ENCODE data around the gene SART3.

The SART3 gene

DNA sequence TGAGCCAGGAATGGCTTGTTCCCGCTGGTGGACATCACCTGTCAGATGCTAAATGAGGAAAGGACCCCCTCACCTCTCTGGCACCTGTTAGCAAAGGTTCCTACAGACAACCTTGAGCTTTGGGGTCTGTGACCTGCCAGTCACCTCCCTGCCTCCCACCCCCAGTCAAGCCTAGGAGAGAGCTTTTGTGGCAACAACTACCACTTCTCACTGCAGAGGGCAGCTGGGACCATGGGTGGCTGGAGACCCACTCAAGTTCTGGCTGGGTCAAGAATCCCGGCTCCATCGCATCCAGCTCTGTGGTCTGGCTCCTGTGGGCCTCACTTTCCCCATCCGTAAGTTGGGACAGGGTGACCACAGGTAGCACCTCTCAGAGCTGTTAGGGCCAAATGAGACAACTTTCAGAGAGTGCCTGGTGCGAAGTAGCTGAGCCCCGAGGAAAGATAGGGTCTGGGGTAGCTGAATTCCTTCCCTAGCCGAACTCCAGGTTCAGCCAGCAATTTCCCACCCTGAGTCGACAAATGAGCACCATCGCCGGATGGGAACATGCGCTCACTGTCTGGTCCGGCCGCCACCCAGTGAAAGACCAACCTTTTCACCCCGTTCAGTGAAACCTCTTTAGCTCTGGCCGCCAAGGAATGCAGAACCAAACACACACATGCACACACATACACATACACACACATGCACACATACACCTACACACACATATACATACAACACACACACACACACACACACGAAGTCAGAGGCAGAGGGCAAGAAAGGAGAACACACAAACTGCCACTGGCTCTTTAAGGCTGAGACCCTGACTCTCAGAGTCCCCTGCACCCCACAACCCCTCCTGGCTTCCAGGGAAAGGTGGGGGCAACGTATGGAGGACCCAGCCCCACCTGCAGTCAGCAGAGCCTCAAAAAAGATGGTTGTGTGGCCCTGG lies 35.0 kb upstream of the SART3 start:
- H3K18ac ChIP-seq (ENCODE audit: low read depth in 1 of 2, low read length in 2 of 2): peak overlapping the region; percentile 58 to 73
- H3K23ac ChIP-seq (ENCODE audit: low read length in 2 of 2): peak overlapping the region in 1 of 2 experiments; percentile 9
- H3K79me1 ChIP-seq (replicated peaks; ENCODE audit: low read length, poor library complexity, severe bottlenecking): no peaks in the 10 kb centered on the region
- H2BK12ac ChIP-seq (ENCODE audit: low read length in 2 of 2): peak overlapping the region in 1 of 2 experiments; percentile 33
- H3K27ac ChIP-seq (ENCODE audit: low read length, poor library complexity, severe bottlenecking): no peak overlapping the region
- H2AFZ ChIP-seq (ENCODE audit: low read depth, low read length): no peak overlapping the region
- no peak overlapping the region for H2BK5ac ChIP-seq (ENCODE audit: low read depth, low read length, poor library complexity, severe bottlenecking)
- DNase-seq: no peak
- H3K4me3 ChIP-seq (ENCODE audit: insufficient read depth in 1 of 2, low read depth in 1 of 2, low read length in 2 of 2): peak overlapping the region in 1 of 2 experiments; percentile 100
- peak overlapping the region; percentile 90 for H3K9ac ChIP-seq (ENCODE audit: low read length)
- peak overlapping the region; percentile 38 for H2BK15ac ChIP-seq (ENCODE audit: low read depth, poor library complexity, severe bottlenecking)
- H4K8ac ChIP-seq (ENCODE audit: low read length): peak overlapping the region; percentile 27
- peak overlapping the region; percentile 10 to 24 for H3K4ac ChIP-seq (ENCODE audit: low read depth in 1 of 2, low read length in 2 of 2)
- no peaks in the 10 kb centered on the region for H3K9me3 ChIP-seq (ENCODE audit: control insufficient read depth, low read length)
- H2BK120ac ChIP-seq (ENCODE audit: low read depth, low read length): peak overlapping the region; percentile 82
- WGBS: 76% methylated on average over 17 of the region's 17 CpGs
- peak overlapping the region in 1 of 2 experiments; percentile 45 for H3K14ac ChIP-seq (ENCODE audit: low read length in 2 of 2)
- peaks cover 2% of the 10 kb centered on the region for H3K4me1 ChIP-seq (ENCODE audit: control insufficient read depth, insufficient read depth, low read depth, low read length)
- peak overlapping the region; percentile 87 for H4K91ac ChIP-seq (ENCODE audit: low read length)
- H3K36me3 ChIP-seq (ENCODE audit: control insufficient read depth in 1 of 2, insufficient read depth in 2 of 2, low read depth in 1 of 2, low read length in 2 of 2): peaks cover 0 to 36% of the 10 kb centered on the region in 2 experiments
- no peaks in the 10 kb centered on the region for H3K27me3 ChIP-seq (ENCODE audit: control insufficient read depth in 1 of 2, insufficient read depth in 1 of 2, low read length in 2 of 2)
- no peak overlapping the region for H3K4me2 ChIP-seq (ENCODE audit: low read length, poor library complexity, severe bottlenecking)
- no peak overlapping the region for H2AK5ac ChIP-seq (ENCODE audit: low read length, severe bottlenecking)

DNA sequence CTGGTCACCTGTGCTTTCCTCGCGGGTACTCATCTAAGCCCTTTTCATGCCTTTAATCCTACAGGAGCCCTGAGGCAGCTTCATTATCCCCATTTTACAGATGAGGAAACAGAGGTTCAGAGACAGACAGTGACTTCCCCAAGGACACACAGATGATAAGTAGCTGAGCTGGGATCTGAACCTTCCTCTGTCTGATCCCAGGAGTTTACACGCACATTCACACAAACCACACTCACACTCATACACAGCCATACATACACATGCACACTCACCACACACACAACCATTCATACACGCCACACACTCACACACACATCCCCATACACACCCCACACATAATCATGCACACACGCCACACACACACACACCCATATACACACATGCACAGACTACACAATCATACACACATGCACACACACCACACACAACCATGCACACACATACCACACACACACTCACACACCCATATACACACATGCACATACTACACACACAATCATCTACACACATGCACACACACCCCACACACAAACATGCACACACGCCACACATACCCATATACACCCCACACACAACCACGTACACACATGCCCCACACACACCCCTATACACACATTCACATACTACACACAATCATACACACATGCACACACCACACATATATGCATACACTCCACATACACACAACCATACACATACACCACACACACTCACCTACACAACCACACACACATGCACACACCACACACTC lies 34.2 kb upstream of the SART3 start:
- H3K23ac ChIP-seq (ENCODE audit: low read length in 2 of 2): no peak overlapping the region
- H2BK5ac ChIP-seq (ENCODE audit: low read depth, low read length, poor library complexity, severe bottlenecking): no peak overlapping the region
- H3K14ac ChIP-seq (ENCODE audit: low read length in 2 of 2): peak overlapping the region in 1 of 2 experiments; percentile 1
- H3K9me3 ChIP-seq (ENCODE audit: control insufficient read depth, low read length): no peaks in the 10 kb centered on the region
- peaks cover 0 to 40% of the 10 kb centered on the region in 2 experiments for H3K36me3 ChIP-seq (ENCODE audit: control insufficient read depth in 1 of 2, insufficient read depth in 2 of 2, low read depth in 1 of 2, low read length in 2 of 2)
- no peak overlapping the region for H4K8ac ChIP-seq (ENCODE audit: low read length)
- H2BK15ac ChIP-seq (ENCODE audit: low read depth, poor library complexity, severe bottlenecking): peak overlapping the region; percentile 38
- 98% methylated on average over 7 of the region's 7 CpGs for WGBS
- peak overlapping the region in 1 of 2 experiments; percentile 33 for H2BK12ac ChIP-seq (ENCODE audit: low read length in 2 of 2)
- peak overlapping the region in 1 of 2 experiments; percentile 100 for H3K4me3 ChIP-seq (ENCODE audit: insufficient read depth in 1 of 2, low read depth in 1 of 2, low read length in 2 of 2)
- H2AK5ac ChIP-seq (ENCODE audit: low read length, severe bottlenecking): no peak overlapping the region
- H2BK120ac ChIP-seq (ENCODE audit: low read depth, low read length): no peak overlapping the region
- H2AFZ ChIP-seq (ENCODE audit: low read depth, low read length): no peak overlapping the region
- no peaks in the 10 kb centered on the region for H3K79me1 ChIP-seq (replicated peaks; ENCODE audit: low read length, poor library complexity, severe bottlenecking)
- H4K91ac ChIP-seq (ENCODE audit: low read length): peak overlapping the region; percentile 87
- peak overlapping the region; percentile 90 for H3K9ac ChIP-seq (ENCODE audit: low read length)
- no peak overlapping the region for H3K18ac ChIP-seq (ENCODE audit: low read depth in 1 of 2, low read length in 2 of 2)
- no peak overlapping the region for H3K4ac ChIP-seq (ENCODE audit: low read depth in 1 of 2, low read length in 2 of 2)
- H3K4me1 ChIP-seq (ENCODE audit: control insufficient read depth, insufficient read depth, low read depth, low read length): peaks cover 2% of the 10 kb centered on the region
- H3K27ac ChIP-seq (ENCODE audit: low read length, poor library complexity, severe bottlenecking): no peak overlapping the region
- H3K27me3 ChIP-seq (ENCODE audit: control insufficient read depth in 1 of 2, insufficient read depth in 1 of 2, low read length in 2 of 2): no peaks in the 10 kb centered on the region
- H3K4me2 ChIP-seq (ENCODE audit: low read length, poor library complexity, severe bottlenecking): no peak overlapping the region
- no peak for DNase-seq

DNA sequence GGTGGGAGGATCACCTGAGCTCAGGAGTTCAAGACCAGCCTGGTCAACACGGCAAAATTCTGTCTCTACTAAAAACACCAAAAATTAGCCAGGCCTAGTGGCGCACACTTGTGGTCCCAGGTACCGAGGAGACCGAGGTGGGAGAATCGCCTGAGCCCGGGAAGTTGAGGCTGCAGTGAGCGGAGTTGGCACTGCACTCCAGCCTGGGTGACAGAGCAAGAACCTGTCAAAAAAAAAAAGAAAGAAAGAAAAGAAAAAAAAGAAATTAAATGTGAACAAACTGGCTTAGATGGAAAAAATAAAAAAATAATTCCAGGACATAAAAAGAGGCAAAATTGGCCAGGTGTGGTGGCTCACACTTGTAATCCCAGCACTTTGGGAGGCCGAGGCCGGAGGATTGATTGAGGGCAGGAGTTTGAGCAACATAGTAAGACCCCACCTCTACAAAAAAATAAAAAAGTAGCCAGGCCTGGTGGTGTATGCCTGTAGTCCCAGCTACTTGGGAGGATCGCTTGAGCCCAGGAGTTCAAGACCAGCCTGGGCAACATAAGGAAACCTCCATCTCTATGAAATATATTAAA lies 33.4 kb upstream of the SART3 start:
- Histone ChIP-seq H3K36me3 (ENCODE audit: control insufficient read depth in 1 of 2, insufficient read depth in 2 of 2, low read depth in 1 of 2, low read length in 2 of 2) (peaks cover 0 to 40% of the 10 kb centered on the region in 2 experiments), H2BK12ac (ENCODE audit: low read length in 2 of 2) (no peak overlapping the region), H2BK15ac (ENCODE audit: low read depth, poor library complexity, severe bottlenecking) (no peak overlapping the region), H3K14ac (ENCODE audit: low read length in 2 of 2) (no peak overlapping the region), H3K4me1 (ENCODE audit: control insufficient read depth, insufficient read depth, low read depth, low read length) (peaks cover 8% of the 10 kb centered on the region), H3K9me3 (ENCODE audit: control insufficient read depth, low read length) (no peaks in the 10 kb centered on the region), H3K27me3 (ENCODE audit: control insufficient read depth in 1 of 2, insufficient read depth in 1 of 2, low read length in 2 of 2) (no peaks in the 10 kb centered on the region), H3K9ac (ENCODE audit: low read length) (peak overlapping the region; percentile 90), H3K4me3 (ENCODE audit: insufficient read depth in 1 of 2, low read depth in 1 of 2, low read length in 2 of 2) (no peak overlapping the region), H3K27ac (ENCODE audit: low read length, poor library complexity, severe bottlenecking) (no peak overlapping the region), H4K91ac (ENCODE audit: low read length) (no peak overlapping the region), H3K79me1 (replicated peaks; ENCODE audit: low read length, poor library complexity, severe bottlenecking) (no peaks in the 10 kb centered on the region), H3K4me2 (ENCODE audit: low read length, poor library complexity, severe bottlenecking) (no peak overlapping the region), H3K18ac (ENCODE audit: low read depth in 1 of 2, low read length in 2 of 2) (peak overlapping the region in 1 of 2 experiments; percentile 19), H2BK5ac (ENCODE audit: low read depth, low read length, poor library complexity, severe bottlenecking) (no peak overlapping the region), H3K23ac (ENCODE audit: low read length in 2 of 2) (no peak overlapping the region), H4K8ac (ENCODE audit: low read length) (no peak overlapping the region), H3K4ac (ENCODE audit: low read depth in 1 of 2, low read length in 2 of 2) (no peak overlapping the region), H2AK5ac (ENCODE audit: low read length, severe bottlenecking) (no peak overlapping the region), H2BK120ac (ENCODE audit: low read depth, low read length) (no peak overlapping the region), H2AFZ (ENCODE audit: low read depth, low read length) (no peak overlapping the region)
- no peak for DNase-seq
- over 99% methylated on average over 9 of the region's 10 CpGs for WGBS
